Measurements from ENCODE around the gene LATS2.

DNA sequence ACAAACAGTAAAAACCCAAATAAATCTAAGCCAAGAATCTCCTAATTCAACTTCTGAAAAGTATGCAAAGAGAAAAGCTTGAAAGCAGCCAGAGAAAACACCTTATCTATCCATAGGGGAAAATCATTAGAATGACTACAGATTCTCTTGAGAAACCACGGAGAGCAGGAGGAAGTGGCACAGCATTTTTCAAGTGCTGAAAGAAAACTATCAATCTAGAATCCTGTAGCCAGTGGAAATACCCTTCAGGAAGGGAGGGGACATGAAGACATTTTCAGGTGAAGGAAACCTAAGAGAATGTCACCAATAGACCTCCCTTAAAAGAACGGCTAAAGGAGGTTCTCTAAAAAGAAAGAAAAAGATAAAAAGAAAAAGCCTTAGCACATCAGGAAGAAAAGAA, 92.6 kb downstream of the LATS2 start:
- TF ChIP-seq, protein P1, sequence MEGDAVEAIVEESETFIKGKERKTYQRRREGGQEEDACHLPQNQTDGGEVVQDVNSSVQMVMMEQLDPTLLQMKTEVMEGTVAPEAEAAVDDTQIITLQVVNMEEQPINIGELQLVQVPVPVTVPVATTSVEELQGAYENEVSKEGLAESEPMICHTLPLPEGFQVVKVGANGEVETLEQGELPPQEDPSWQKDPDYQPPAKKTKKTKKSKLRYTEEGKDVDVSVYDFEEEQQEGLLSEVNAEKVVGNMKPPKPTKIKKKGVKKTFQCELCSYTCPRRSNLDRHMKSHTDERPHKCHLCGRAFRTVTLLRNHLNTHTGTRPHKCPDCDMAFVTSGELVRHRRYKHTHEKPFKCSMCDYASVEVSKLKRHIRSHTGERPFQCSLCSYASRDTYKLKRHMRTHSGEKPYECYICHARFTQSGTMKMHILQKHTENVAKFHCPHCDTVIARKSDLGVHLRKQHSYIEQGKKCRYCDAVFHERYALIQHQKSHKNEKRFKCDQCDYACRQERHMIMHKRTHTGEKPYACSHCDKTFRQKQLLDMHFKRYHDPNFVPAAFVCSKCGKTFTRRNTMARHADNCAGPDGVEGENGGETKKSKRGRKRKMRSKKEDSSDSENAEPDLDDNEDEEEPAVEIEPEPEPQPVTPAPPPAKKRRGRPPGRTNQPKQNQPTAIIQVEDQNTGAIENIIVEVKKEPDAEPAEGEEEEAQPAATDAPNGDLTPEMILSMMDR (IDR thresholded peaks at IDR 0.05), result no peak
- no peak for TF ChIP-seq POLR2A (IDR thresholded peaks at IDR 0.05)
